ENCODE measurements around the gene TRMT44. TPM values are rescaled to one million over a fixed set of nuclear protein-coding genes. Genes with fewer than 3 reads are reported as not detected.

Gene TRMT44
- total RNA-seq, 1 donor from 2014 or later, result 41.2 TPM

DNA sequence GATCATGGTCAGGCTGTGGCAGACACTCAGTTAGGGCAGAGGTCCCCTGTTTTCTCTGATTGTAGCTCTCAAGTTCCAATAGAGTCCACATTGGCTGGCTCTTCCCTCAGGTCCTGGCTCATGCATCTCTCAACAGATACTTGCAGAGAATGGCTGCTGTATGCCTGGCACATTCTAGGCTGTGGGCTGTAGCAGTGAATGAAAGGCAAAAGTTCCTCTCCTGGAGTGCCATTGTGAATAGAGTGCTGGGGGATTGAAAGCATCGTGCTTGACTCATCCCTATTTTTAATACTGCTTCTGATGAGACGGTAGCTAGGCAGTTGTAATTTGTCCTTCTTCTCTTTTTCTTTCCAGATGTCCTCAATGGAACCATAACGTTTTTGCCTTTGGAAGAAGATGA is 5.5 kb downstream of the TRMT44 start:
- TF ChIP-seq CTCF (IDR thresholded peaks at IDR 0.05; ENCODE audit: unreplicated experiment), result no peak
- no peak for DNase-seq (ENCODE audit: low spot score in 2 of 2, unreplicated experiment in 2 of 2)
- Mint-ChIP-seq H3K9me3 (no peaks in the 10 kb centered on the region), H3K36me3 (peaks cover 2% of the 10 kb centered on the region), H3K4me1 (peaks cover 29% of the 10 kb centered on the region), H3K27ac (no peak overlapping the region), H3K4me3 (no peak overlapping the region), H3K27me3 (ENCODE audit: low read depth) (no peaks in the 10 kb centered on the region)

DNA sequence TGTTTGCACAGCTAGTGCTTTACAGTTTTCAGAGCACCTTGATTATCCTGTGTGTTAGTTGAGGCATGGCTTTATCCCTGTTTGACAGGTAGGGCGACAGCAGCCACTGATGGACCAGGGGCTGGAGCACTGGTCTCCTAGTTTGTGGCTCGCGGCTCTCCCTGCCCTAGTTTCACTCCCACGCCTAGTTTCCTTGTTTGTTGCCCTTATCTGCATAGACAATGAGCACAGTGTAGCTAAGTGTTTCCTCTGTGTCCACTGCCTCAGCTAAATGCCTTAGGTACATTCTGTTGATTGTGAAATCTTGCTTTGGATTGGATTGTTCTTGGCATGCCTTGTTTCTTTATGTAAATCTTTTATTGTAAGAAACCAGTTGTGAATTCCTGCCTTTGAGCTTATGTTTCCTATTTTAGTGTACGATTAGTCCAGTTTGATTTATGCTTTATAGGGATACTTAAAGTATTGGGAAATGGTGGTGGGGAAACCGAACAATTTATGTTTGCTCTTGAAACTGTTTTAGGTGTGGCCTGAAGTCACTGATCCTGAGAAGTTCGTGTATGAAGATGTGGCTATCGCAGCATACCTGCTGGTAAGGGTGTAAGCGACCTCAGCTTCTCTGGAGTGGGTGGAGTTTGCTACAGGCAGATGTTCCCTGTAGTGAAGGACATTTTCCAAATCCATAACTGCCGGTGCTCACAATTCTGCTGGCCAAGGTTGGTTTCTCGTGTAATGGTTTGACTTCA is 11.0 kb downstream of the TRMT44 start:
- TF ChIP-seq CTCF (IDR thresholded peaks at IDR 0.05; ENCODE audit: unreplicated experiment), result no peak

DNA sequence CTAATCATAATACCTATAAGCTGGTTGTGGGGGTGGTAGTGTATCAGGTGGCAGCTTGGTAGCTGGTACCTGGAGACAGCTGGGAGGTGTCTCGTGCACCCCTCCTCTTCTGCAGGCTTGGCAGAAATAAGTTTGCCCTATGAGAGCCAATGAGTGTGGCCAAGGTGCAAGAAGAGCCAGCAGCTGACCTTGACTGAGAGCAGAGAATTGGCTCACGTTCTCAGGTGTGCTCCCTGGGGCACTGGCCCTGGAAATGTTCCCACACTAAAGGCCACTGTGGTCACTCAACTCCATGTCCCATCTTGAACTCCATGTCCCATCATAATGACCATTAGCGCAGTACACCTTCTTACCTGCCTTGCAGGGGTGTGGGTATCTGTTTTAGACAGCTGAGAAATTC is 13.4 kb downstream of the TRMT44 start:
- H3K4me3 Mint-ChIP-seq, result no peak overlapping the region
- no peaks in the 10 kb centered on the region for H3K4me1 Mint-ChIP-seq
- H3K36me3 Mint-ChIP-seq, result peaks cover 19% of the 10 kb centered on the region
- no peak for DNase-seq (ENCODE audit: low spot score in 2 of 2, unreplicated experiment in 2 of 2)
- no peak for TF ChIP-seq CTCF (IDR thresholded peaks at IDR 0.05; ENCODE audit: unreplicated experiment)
- no peak overlapping the region for H3K27ac Mint-ChIP-seq
- H3K27me3 Mint-ChIP-seq (ENCODE audit: low read depth), result no peaks in the 10 kb centered on the region
- H3K9me3 Mint-ChIP-seq, result no peaks in the 10 kb centered on the region

More for the DNA sequence above, 11.0 kb downstream of the TRMT44 start:
- Mint-ChIP-seq H3K4me3 (no peak overlapping the region), H3K27me3 (ENCODE audit: low read depth) (no peaks in the 10 kb centered on the region), H3K27ac (no peak overlapping the region), H3K4me1 (no peaks in the 10 kb centered on the region), H3K9me3 (no peaks in the 10 kb centered on the region), H3K36me3 (peaks cover 12% of the 10 kb centered on the region)
- no peak for DNase-seq (ENCODE audit: low spot score in 2 of 2, unreplicated experiment in 2 of 2)

- no peak for DNase-seq (ENCODE audit: low spot score in 2 of 2, unreplicated experiment in 2 of 2)
- Mint-ChIP-seq H3K4me1 (peaks cover 3% of the 10 kb centered on the region), H3K36me3 (peaks cover 29% of the 10 kb centered on the region), H3K27ac (no peak overlapping the region), H3K9me3 (no peaks in the 10 kb centered on the region), H3K4me3 (no peak overlapping the region), H3K27me3 (ENCODE audit: low read depth) (no peaks in the 10 kb centered on the region)
- TF ChIP-seq CTCF (IDR thresholded peaks at IDR 0.05; ENCODE audit: unreplicated experiment), result no peak
These were observed 17.2 kb downstream of the TRMT44 start for GRCh38 chr4:8457646-8458252.

- no peak for DNase-seq (ENCODE audit: low spot score in 2 of 2, unreplicated experiment in 2 of 2)
- H3K27ac Mint-ChIP-seq, result no peak overlapping the region
- H3K9me3 Mint-ChIP-seq, result no peaks in the 10 kb centered on the region
- H3K27me3 Mint-ChIP-seq (ENCODE audit: low read depth), result no peaks in the 10 kb centered on the region
- peaks cover 3% of the 10 kb centered on the region for H3K4me1 Mint-ChIP-seq
- H3K4me3 Mint-ChIP-seq, result no peak overlapping the region
- TF ChIP-seq CTCF (IDR thresholded peaks at IDR 0.05; ENCODE audit: unreplicated experiment), result no peak
- H3K36me3 Mint-ChIP-seq, result peaks cover 21% of the 10 kb centered on the region
These were observed 19.4 kb downstream of the TRMT44 start for GRCh38 chr4:8459867-8460445.

All from mesothelial cell of epicardium (in vitro differentiated cells).